ENCODE data around the gene SNED1.
"Not testable (repeated sequence)": the region's sequence is repeated elsewhere in the genome, so short reads cannot be mapped to it uniquely, and the experiment has no call there.

The SNED1 gene

DNA sequence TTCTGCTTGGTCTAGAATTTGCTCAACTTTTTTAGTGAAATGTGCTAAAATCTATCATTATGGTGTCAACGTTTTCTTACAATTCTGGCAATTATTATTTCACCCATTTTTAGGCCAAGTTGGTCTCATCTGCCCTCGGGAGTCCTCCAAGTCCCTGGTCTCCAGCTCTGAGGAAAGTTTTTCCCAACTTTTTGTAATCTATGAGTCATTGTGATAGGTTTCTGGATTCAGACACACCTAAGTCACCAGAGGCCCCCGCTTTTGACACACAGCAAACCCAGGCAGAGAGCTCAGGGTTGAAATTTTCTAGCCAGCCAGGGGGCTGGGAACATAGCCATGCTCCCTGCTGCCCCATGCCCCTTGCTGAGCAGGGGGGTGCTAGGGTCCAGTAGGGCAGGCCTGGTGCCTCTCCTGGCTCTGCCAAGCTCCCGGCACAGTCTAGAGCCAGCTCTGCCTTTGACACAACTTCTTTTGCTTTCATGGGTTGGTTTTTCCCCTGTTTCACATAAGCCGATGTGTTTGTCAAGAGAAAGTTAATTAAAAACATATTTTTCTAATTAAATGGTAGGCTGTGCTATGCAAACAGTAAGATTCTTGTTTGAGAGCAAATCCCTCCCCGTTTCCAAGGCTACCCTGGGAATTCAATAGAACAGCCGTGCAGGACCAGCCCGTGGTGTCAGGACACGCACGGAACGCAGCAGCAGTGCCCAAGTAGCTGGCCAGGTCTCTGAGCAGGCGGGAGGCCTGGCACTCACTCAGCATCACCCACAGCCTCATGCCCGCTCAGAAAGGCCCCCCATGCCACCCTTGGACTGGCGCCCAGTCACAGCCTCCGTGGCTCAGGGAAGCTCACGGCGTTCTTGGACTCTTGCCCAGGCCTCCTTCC, 25.5 kb upstream of the SNED1 start:
- peak; percentile 78 for DNase-seq (ENCODE audit: low spot score)

DNA sequence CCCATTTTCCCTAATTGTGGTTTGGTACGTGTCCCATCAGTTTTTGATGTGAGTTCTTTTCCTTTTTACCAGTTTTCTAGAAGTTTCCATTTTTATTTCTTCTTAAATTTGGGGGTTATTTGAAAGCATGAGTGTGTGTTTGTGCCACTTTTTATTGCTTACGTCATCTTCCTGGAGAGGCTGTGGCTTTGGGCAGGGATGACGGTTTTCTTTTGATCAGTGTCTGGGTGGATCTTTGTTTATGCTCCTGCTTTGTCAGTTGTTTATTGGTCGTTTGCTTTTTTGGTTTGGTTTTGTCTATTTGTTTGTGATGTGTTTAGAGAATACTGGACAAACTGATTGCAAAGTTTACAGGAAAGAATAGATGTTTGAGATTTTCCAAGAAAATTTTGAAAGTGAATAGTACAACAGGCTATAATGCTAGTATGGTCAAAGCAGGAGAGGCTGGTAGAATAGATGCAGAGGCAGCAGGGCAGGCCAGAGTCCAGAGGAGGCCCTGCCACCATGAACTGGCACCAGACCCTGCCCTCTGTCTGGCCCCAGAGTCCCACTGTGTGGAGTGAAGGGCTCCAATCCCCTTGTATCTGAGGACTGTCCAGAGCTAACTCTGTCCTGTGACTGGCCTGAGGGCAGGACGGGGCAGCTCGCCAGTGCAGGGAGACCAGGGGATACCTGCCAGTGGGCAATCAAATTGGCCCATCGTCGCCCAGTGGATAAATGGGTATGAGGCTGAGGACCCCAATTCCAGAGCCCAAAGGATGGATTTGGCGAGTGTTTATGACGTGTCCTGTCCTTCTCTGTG, 23.4 kb upstream of the SNED1 start:
- DNase-seq (ENCODE audit: low spot score) = no peak

DNA sequence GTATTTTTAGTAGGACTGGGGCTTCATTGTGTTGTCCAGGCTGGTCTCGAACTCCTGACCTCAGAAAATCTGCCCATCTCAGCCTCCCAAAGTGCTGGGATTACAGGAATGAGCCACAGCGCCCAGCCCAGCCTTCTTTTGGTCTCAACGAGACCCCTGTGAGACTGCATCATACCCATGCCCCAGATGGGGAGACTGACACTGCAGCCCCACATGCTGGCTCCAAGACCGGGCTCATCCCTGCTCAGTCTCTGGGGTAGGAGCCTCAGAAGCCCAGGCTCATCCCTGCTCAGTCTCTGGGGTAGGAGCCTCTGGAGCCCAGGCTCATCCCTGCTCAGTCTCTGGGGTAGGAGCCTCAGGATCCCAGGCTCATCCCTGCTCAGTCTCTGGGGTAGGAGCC, 22.5 kb upstream of the SNED1 start:
- DNase-seq (ENCODE audit: low spot score) = not testable (repeated sequence)

DNA sequence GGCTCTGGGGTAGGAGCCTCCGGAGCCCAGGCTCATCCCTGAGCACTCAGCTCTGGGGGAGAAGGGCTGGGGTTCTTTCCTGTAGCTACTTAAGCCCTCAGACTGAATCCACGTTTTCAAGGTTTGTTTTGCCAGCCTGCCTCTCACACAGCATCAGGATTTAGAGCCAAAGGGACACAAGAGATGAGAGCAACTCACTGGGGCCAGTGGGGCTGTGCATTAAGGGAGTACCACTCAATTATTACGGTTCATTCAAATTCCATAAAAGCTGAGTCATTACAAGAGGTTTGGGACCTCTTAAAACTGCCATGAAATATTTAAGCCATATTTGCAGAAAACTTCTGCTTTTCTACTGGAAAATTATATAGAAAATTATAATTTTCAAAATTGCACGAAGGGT, 17.1 kb upstream of the SNED1 start:
- no peak for DNase-seq (ENCODE audit: low spot score)

DNA sequence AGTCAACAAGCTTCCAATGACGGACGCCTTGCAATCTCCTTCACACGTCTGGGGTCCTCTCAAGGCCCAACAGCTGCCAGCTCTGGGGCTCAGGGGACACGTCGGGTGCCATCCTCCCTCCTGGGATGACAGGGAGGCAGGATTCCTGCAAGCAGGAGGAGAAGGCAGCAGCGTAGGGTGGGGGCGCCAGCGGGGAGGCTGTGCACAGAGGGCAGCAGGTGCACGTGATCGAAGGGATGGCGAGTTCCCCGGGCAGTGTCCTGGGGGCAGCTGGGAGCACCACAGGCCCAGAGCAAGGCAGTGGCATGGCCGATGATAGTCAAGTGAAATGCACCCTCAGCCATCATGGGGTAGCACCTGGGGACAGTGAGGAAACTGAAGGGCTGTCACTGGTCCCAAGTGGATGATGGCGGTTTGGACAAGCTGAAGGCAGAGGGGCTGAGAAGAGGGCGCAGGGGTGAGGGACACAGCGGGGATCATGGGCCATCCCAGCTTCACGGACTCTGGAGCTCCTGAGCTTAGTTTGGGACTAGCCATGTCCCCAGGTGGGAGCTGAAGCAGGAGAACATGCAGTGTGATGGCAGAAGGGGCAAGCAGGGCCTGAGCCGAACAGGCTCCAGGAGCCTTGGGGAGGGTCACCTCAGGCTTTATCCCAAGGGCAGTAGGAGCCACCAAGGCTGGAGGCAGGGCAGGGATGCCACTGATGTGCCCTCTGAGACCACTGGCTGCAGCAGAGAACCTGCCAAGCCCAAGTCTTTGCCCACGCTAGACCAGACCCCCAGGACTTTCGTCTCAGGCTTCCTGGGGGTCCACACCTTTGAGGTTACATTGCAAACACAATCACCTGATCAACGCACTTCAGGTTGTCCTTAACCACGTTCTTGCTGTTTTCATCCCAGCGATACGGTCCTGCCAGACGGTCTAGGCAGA, 16.3 kb upstream of the SNED1 start:
- no peak for DNase-seq (ENCODE audit: low spot score)

DNA sequence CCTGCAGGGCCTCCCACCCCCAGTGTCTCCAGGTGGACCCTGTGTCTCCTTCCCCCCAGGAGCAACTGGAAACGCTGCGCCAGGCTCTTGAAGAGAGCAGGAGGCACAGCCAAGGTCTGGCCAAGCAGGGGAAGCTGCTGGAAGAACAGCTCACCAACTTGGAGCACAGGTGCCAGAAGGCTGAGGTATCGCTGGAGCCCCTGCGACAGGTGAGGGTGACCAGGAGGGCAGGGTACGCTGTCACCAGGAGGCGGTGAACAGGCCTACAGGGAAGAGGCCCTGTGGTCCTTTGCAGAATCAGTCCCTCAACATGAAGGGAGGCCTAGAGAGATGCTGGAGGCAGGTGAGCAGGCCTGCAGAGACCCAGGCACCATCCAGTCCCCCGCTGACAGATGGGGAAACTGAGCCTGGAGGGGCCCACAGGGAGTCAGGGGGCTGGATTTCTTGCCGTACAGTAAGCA, 15.6 kb upstream of the SNED1 start:
- no peak for DNase-seq (ENCODE audit: low spot score)

DNA sequence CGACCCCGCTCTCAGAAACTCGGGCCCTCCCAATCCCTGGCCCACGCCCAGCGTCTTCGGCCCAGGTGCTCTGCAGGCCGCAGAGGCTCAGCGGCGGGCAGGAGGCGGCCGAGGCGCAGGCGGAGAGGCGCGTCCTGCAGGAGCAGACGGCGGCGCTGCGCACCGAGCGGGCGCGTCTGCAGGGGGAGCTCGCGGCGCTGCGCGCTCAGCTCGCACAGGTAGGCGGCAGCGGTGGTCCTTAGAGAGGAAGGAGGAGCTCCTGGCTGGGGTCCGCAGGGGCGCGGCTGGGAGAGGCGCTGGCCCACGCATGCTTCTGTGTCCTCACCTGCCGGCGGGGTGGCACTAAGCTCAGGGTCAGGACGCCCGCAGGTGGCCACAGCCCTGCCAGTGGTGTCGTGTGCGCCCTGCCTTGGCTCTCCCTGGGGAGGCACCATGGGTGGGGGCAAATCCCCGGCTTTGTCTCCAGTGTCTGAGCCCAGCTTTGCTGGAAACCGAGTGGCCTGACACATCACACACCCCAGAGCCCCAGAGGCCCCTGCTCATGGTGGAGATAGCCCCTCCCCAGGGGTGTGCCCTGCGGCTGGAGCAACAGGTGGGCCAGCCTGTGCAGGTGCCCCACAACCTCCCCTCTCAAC, 14.9 kb upstream of the SNED1 start:
- no peak for DNase-seq (ENCODE audit: low spot score)

DNA sequence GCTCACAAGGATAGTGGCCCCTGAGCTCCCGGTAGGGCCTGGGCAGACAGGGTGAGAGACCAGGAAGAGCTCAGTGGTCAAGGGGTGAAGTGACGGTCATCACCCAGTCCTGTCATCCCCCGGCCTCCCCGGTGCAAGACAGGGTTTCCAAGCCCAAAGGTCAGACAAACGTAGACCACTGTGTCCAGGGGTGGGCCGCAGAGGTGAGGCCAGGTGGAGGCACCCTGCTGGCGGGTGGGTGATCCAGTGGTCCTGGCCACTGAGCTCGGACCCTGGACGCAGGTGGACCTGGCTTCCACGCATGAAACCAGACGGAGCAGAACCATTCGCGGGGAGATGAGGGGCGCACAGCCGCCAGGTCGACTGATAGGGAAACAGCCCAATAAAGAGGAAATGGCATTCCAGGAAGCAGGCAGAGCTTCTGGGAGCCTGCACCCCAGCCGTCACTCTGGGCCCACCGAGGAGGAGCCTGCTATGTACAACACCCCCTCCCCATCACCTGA, 14.4 kb upstream of the SNED1 start:
- no peak for DNase-seq (ENCODE audit: low spot score)

DNA sequence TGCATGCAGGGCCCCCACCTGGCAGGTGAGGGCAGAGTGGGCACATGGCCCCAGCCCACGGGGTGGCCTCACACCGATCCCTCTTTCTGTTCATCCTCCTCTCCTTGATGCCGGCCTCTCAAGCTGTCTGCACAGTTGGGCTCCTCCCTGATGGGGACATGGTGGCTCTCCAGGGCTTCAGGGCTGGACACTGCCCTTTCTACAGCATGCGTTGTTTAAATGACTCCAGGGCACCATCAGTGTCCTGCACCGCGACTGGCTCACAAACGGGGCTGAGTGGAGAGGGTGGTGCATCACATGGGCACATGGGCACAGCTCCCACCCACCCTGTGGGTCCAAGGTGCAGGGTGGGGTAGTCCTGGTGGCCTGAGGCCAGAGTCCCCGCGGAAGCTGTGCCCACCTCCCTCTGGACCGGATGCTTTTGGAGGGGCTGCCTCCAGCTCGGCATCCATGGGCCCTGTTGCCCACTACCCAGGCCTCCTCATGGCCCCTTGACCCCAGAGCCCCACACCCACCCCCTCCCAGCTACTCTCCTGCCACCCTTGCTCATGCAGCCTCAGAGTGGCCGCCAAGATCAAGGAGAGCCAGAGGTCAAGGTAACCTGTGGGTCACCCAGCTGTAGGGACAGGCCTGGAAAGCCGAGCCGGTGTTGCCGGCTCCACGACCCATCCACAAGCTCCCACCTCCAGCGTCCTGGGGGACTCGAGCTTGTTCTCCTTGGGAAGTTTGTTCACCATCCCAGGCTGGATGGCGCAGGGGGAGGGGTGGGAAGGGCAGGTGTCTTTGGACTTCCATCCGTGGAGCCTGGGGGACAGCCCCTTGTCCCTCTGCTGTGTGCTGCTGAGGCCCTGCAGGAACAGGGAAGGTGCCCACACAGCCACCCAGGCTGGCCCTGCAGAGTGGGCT, 12.3 kb upstream of the SNED1 start:
- DNase-seq (ENCODE audit: low spot score) = no peak

DNA sequence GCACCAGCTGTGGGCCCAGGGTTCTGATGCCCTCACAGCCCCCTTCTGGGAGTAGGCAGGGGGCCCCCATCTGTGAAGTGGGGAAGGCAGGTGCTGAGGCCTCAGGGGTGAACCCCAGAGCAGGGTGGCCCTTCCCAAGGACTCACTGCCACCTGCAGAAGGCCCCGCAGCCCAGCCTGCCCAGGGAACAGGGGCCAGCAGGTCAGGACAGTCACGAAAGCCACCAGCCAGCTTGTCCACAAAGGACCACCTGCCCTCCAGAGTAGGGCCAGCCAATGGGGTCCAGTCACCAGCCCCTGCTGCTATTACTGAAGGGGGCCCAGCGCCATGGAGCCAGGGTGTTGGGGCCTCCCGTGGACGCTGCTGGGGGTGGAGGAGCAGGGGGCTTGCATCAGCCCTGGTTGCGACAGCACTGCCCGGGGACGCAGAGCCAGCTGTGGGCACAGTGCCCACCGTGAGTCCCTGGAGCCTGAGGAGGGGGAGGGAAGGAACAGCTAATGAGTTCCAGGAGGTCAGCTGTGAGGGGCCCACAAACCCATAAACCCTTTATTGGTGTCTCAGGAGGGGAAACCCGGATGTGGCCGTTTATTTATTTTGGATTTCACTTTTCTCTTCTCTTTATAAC, 11.5 kb upstream of the SNED1 start:
- DNase-seq (ENCODE audit: low spot score) = no peak

DNA sequence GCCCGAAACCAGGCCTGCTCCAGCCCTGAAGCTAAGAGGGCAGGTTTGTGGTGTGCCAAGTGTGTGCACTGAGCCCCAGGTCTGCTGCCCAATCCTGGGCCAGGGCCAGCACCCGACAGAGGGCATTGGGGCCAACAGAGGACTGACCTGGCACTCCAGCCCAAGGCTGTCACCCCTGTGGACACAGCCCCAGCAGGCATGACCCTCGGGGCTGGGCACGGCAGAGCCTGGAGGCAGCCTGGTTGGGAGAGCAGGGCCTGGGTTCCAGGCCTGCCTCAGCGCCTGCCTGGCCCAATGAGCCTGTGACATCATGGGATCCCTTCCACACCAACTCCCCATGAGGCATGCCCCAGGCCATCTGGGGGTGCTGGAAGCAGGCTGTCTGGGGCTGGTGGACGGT, 10.8 kb upstream of the SNED1 start:
- DNase-seq (ENCODE audit: low spot score) = no peak

DNA sequence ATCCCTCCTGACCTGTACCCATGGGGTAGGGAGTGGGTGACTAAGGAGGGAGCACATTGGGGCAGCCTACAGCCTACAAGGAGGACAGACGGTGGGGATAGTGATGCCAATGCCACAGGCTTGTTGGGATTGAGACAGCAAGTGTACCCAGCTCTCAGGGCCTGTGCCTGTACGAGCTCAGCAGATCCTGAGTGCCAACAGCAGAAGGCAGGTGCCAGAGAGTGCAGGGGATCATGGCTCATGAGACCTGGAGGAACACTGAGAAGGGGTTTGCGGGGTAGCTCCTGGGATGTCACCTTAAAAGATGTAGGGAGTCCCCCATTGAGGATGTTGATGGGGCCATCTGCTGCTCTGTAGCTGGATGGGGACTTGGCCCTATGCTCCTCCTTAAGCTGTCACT, 10.3 kb upstream of the SNED1 start:
- no peak for DNase-seq (ENCODE audit: low spot score)

DNA sequence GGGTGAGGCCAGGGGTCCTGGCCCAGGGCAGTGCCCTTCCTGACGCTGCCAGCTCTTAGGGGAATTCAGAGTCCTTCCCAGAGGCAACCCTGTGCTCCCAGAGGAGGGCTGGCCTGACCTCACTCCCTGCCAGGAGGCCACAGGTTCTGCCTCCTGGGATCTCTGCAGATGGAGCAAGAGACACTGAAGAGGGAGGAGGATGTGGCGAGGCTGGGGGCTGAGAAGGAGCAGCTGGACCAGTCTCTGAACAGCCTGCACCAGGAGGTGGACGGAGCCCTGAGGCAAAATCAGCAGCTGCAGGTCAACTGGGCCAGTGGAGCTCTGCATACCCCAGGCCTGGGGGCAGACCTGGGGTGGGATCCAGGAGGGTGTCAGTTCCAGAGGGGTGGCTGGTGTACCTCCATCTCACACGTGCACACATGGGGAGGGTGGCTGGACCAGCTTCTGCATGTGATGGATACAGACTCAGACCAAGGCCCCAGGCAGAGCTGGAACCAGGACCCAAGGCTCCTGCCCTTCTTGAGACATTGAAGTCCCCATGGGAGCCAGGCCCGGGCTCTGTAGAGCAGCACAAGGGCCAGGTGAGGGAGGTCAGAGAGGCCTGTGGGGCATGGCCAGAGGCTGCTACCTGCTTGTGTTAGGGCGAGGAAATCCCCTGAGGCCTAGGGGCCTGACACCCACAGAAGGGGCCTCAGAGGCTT, 9.7 kb upstream of the SNED1 start:
- no peak for DNase-seq (ENCODE audit: low spot score)

DNA sequence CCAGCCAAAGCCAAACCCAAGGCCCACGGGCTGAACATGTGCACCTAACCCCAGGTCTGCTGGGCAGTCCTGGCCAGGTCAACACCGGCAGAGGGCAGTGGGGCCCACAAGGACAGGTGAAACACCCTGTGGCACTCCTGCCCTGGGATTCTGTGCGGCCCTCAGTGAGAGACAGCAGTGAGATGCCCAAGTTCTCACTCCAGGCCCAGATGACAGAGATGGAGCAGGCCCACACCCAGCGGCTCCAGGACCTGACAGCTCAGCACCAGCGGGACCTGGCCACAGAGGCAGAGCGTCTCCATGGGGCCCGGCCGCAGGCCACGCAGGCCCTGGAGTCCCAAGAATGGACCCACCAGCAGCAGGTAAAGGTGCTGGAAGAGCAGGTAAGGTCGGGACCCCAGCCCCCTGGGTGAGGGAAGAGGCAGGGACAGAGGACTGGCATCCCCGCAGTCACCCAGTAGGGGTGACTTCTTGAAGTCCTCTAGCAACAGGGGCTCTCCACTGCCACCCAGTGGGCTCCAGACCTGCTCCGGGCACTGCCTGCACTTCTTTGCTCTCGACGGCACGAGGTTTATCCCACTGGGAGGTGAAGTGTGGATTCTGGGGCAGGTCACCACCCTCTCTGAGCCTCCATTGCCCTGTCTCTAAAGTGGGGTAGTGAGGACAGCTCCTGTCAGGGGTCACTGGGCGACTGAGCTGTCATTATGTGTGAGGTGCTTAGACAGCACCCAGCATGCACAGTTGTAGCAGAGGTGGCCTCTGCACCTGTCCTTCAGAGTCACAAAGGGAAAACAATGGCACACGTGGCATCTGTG, 8.8 kb upstream of the SNED1 start:
- no peak for DNase-seq (ENCODE audit: low spot score)

DNA sequence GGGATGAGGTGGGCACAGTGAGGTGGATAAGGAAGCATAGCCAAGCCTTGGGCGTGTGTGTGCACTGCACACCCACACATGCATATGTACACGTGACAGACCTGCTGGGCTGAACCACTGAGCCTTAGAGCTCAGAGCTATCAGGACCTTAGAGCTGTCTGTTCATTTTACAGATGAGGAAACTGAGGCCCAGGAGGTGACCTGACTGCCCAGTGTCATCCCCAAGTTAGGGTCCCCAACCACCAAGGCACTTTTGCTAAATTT, 8.2 kb upstream of the SNED1 start:
- DNase-seq (ENCODE audit: low spot score) = no peak

DNA sequence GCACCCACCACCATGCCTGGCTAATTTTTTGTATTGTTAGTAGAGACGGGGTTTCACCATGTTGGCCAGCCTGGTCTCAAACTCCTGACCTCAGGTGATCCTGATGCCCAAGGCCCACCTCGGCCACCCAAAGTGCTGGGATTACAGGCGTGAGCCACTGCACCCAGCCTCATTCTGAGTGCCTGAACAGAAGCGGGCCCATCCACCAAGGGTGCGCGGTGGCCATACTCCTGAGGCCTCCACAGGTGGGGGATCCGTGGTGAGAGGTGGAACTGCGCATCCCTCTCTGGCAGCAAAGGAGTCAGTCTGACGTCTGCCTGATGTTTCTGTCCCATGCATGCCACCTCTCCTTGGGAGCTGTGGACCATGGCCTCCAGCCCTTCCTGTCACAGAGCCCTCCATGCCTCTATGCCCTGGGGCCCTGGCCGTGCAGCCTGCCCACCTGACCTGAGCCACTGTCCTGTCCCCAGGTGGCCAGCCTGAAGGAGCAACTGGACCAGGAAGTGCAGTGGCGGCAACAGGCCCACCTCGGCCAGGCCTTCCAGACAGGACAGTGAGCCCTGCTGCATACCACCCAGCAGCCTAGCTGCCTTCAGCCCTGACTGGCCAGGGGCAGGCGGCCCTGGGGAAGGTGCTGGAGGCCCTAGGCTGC, 7.6 kb upstream of the SNED1 start:
- no peak for DNase-seq (ENCODE audit: low spot score)

DNA sequence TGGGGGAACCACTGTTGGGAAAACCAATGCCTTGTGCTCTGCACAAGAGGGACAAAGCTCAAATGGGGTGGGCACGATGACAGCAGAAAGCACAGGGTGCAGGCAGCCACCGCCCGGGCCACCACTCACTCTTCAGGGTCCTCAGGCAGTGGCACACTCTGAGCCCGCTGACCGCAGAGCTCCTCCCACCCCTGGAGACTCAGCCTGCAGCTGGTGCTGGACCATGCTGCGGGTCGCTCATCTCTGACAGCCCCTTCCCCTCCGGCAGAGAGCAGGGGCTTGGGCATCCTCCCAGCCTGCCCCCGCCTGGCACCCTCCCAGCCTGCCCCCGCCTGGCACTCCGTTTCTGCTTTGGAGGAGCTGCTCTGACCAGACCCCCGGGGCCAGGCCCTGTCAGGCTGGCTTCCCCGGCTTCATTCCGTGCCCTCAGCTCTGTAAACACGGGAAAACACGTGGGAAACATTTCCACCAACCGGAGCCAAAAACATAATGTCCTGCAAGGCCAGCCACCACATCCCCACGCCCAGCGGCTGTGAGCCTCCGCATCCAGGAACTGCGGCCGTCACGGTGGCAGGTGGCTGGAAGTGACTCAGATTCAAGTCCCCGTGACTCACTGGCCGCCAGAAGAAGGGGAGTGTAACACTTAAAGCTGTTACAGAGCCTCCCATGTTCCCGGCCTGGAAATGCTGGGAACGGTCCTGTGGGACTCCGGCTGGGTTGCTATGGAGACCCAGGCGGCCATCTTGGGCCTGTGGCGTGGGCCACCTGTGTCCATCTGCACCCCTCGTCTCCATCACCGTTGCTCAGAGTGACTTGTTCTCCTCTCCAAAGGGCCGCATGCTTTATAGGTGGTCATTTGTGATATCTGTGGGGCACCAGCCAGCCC, 6.8 kb upstream of the SNED1 start:
- peak; percentile 61 for DNase-seq (ENCODE audit: low spot score)
